Measurements from ENCODE around the gene HEATR5B.
"Not testable (repeated sequence)": the region's sequence is repeated elsewhere in the genome, so short reads cannot be mapped to it uniquely, and the experiment has no call there.

HEATR5B gene

GRCh38 chr2:37061776-37062175 is 22.4 kb downstream of the HEATR5B start:
- no peak for DNase-seq (ENCODE audit: low read depth in 2 of 2)

- no peak for DNase-seq (ENCODE audit: low read depth in 2 of 2)
Observed at GRCh38 chr2:37061013-37061711, 23.0 kb downstream of the HEATR5B start.

- no peak for DNase-seq (ENCODE audit: low read depth in 2 of 2)
Observed at GRCh38 chr2:37060446-37060845, 23.7 kb downstream of the HEATR5B start.

GRCh38 chr2:37059841-37060240 is 24.3 kb downstream of the HEATR5B start:
- no peak for DNase-seq (ENCODE audit: low read depth in 2 of 2)

- no peak for DNase-seq (ENCODE audit: low read depth in 2 of 2)
Observed at GRCh38 chr2:37052600-37053332, 31.4 kb downstream of the HEATR5B start.

GRCh38 chr2:37039580-37039979 is 44.6 kb downstream of the HEATR5B start:
- no peak for DNase-seq (ENCODE audit: low read depth in 2 of 2)

GRCh38 chr2:37037771-37038170 is 46.4 kb downstream of the HEATR5B start:
- DNase-seq (ENCODE audit: low read depth in 2 of 2), result no peak

GRCh38 chr2:37029758-37030157 is 54.4 kb downstream of the HEATR5B start:
- no peak for DNase-seq (ENCODE audit: low read depth in 2 of 2)

GRCh38 chr2:37026050-37026449 is 58.1 kb downstream of the HEATR5B start:
- DNase-seq (ENCODE audit: low read depth in 2 of 2), result no peak

- DNase-seq (ENCODE audit: low read depth in 2 of 2), result no peak
Observed at GRCh38 chr2:37020887-37021796, 63.0 kb downstream of the HEATR5B start.

GRCh38 chr2:37020212-37020886 is 63.8 kb downstream of the HEATR5B start:
- DNase-seq (ENCODE audit: low read depth in 2 of 2), result no peak

GRCh38 chr2:37013315-37013641 is 70.9 kb downstream of the HEATR5B start:
- DNase-seq (ENCODE audit: low read depth in 2 of 2), result no peak

GRCh38 chr2:37011130-37011529 is 73.0 kb downstream of the HEATR5B start:
- DNase-seq (ENCODE audit: low read depth in 2 of 2), result no peak

GRCh38 chr2:37005118-37005868 is 78.9 kb downstream of the HEATR5B start:
- no peak for DNase-seq (ENCODE audit: low read depth in 2 of 2)

GRCh38 chr2:37000988-37001556 is 83.1 kb downstream of the HEATR5B start:
- no peak for DNase-seq (ENCODE audit: low read depth in 2 of 2)

- no peak for DNase-seq (ENCODE audit: low read depth in 2 of 2)
Observed at GRCh38 chr2:37000318-37000717, 83.9 kb downstream of the HEATR5B start.

- DNase-seq (ENCODE audit: low read depth in 2 of 2), result not testable (repeated sequence)
Observed at GRCh38 chr2:36999416-36999815, 84.8 kb downstream of the HEATR5B start.

GRCh38 chr2:36993841-36994620 is 90.1 kb downstream of the HEATR5B start:
- DNase-seq (ENCODE audit: low read depth in 2 of 2), result no peak

GRCh38 chr2:36988008-36988407 is 96.2 kb downstream of the HEATR5B start:
- no peak for DNase-seq (ENCODE audit: low read depth in 2 of 2)

GRCh38 chr2:36982467-36982866 is 101.7 kb downstream of the HEATR5B start:
- no peak for DNase-seq (ENCODE audit: low read depth in 2 of 2)
